Body of pancreas (tissue), 4 donors: ENCODE measurements around the gene CTNS. TPM values are rescaled to one million over a fixed set of nuclear protein-coding genes. Genes with fewer than 3 reads are reported as not detected.

Experiments used
- ATAC-seq: fragments of 150-250 bp; one replicate; pipeline ENCODE4 v1.9.1; 2016
- DNase-seq, 4 donors: peaks; one replicate each; pipeline ENCODE4 v3.0.0-alpha.2; 2019
- H3K27ac ChIP-seq, 4 donors: fragments of 200-600 bp; sonication (generic); 1 replicate in 3 of 4; 2 replicates in 1 of 4; pipeline versions ENCODE4 v1.5.1 to v1.6.1; 2016 to 2019; ENCODE audit warnings: mild to moderate bottlenecking in 1 of 4, mixed read lengths in 1 of 4, moderate library complexity in 1 of 4
- H3K27me3 ChIP-seq, 2 donors: fragments of 200-600 bp; sonication (generic); one replicate each; pipeline ENCODE4 v1.6.0; 2016; ENCODE audit warnings: mild to moderate bottlenecking in 1 of 2
- H3K36me3 ChIP-seq, 2 donors: fragments of 200-600 bp; sonication (generic); replicated peaks in 1 of 2; 2 replicates each; pipeline ENCODE4 v1.5.1; 2016; ENCODE audit warnings: low read depth in 2 of 2; ENCODE audit not compliant: insufficient read depth in 1 of 2
- H3K4me1 ChIP-seq: fragments of 200-600 bp; sonication (generic); one replicate; pipeline ENCODE4 v1.6.0; 2016
- H3K4me3 ChIP-seq, 2 donors: fragments of 200-600 bp; sonication (generic); 1 replicate in 1 of 2; 2 replicates in 1 of 2; pipeline ENCODE4 v1.5.1; 2016 to 2019
- H3K9me3 ChIP-seq, 3 donors: fragments of 200-600 bp; sonication (generic); 1 replicate in 2 of 3; 2 replicates in 1 of 3; pipeline ENCODE4 v1.5.1; 2016
- POLR2A ChIP-seq, 3 donors: fragments of 450-650 bp; IDR thresholded peaks; one replicate each; pipeline ENCODE4 v1.6.1; 2016; ENCODE audit warnings: antibody characterized with exemption in 3 of 3, mild to moderate bottlenecking in 2 of 3
- WGBS, 2 donors: methylation state at CpG; one replicate each; pipeline ENCODE4 v1.1.5; 2017; 5-methylcytosine and 5-hydroxymethylcytosine counted together
- intact Hi-C: fragments of 100-400 bp; cut with DNase I; formaldehyde crosslinking; loops from one replicate; pipeline ENCODE4 v1.15.1; 2023
- total RNA-seq, 2 donors: library from RNA; depleted of rRNA; stranded (reverse); fragments of >200 nt; gene quantifications; one replicate each; pipeline ENCODE4 v1.1.0, GENCODE V29; 2016
- TF ChIP-seq, protein P1 (sequence below), 7 experiments: fragments of 450-650 bp in 4 of 7; fragments of 200-600 bp in 3 of 7; sonication (generic) in 3 of 7; IDR thresholded peaks; one replicate each; pipeline ENCODE4 v1.5.1; 2016 to 2019; ENCODE audit warnings: antibody characterized with exemption in 7 of 7

The CTNS gene
- total RNA-seq, 2 donors from 2014 or later, result 15.8 to 29.3 TPM

DNA sequence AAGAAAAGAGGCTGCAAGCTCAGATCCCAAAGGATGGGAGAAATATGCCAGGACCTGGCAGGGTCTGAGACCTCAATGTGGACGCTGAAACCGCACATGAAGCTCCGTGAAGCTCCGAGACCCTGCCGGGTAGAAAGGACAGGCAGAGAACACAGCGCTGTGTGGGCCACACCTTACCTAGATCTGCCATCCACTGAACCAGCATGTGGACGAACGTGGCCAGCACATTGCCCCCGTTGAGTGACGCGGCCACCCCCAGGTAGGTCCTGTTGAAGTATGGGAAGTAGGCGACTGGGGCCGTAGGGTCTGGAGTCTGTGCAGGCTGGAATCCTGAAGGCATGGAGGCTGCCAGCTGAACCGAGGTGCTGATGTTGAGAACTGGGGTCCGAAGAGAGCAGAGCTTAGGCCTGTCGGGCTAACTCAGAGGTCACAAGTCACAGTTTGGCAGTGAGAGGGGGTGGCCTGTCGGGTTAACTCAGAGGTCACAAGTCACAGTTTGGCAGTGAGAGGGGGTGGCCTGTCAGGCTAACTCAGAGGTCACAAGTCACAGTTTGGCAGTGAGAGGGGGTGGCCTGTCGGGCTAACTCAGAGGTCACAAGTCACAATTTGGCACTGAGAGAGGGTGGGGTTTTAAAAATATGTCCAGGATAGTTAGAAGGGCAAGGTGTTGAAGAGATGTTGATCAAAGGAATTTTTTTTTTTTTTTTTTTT lies 21.2 kb upstream of the CTNS start:
- 95 to 96% methylated on average over 5 to 18 of the region's 18 CpGs for WGBS, 2 donors
- no peak for TF ChIP-seq POLR2A (IDR thresholded peaks at IDR 0.05)
- TF ChIP-seq, protein P1, sequence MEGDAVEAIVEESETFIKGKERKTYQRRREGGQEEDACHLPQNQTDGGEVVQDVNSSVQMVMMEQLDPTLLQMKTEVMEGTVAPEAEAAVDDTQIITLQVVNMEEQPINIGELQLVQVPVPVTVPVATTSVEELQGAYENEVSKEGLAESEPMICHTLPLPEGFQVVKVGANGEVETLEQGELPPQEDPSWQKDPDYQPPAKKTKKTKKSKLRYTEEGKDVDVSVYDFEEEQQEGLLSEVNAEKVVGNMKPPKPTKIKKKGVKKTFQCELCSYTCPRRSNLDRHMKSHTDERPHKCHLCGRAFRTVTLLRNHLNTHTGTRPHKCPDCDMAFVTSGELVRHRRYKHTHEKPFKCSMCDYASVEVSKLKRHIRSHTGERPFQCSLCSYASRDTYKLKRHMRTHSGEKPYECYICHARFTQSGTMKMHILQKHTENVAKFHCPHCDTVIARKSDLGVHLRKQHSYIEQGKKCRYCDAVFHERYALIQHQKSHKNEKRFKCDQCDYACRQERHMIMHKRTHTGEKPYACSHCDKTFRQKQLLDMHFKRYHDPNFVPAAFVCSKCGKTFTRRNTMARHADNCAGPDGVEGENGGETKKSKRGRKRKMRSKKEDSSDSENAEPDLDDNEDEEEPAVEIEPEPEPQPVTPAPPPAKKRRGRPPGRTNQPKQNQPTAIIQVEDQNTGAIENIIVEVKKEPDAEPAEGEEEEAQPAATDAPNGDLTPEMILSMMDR (IDR thresholded peaks at IDR 0.05), result no peak
- Histone ChIP-seq H3K9me3 (no peaks in the 10 kb centered on the region), H3K4me3 (no peak overlapping the region), H3K4me1 (no peaks in the 10 kb centered on the region), H3K36me3 (peaks cover 12 to 23% of the 10 kb centered on the region in 2 donors), H3K27me3 (no peaks in the 10 kb centered on the region), H3K27ac (no peak overlapping the region)
- DNase-seq (no peak), ATAC-seq (no peak)
- intact Hi-C loops, result no loop called here

DNA sequence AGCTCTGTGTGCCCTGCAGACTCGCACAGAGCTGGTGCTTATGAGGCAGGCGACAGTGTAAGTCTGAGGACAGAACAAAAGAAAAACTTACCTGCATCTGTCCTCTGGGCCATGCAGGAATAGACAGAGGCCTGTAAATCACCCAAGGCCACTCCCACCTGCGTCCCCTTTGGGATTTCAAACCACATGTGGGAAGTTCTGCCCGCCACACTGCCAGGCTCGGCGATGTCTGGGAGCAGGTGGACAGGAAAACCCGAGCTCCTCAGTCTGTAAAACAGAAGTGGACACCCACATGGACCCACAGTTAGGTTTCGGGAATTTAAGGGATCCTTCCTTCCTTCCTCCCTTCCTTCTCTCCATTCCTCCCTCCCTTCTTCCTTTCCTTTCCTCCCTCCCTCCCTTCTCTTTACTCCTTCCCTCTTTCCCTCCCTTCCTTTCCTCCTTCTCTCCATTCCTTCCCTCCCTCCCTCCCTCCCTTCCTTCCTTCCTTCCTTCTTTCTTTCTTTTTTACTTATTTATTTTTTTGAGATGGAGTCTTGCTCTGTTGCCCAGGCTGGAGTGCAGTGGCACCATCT lies 15.3 kb upstream of the CTNS start:
- H3K27ac ChIP-seq, result no peak overlapping the region
- H3K9me3 ChIP-seq, result no peaks in the 10 kb centered on the region
- no peak for DNase-seq
- ATAC-seq, result no peak
- TF ChIP-seq POLR2A (IDR thresholded peaks at IDR 0.05), result no peak
- TF ChIP-seq, protein P1 (IDR thresholded peaks at IDR 0.05), result no peak
- intact Hi-C loops, result no loop called here
- peaks cover 15 to 28% of the 10 kb centered on the region in 2 donors for H3K36me3 ChIP-seq
- 95 to 96% methylated on average over 8 of the region's 8 CpGs for WGBS, 2 donors
- H3K27me3 ChIP-seq, result no peaks in the 10 kb centered on the region
- H3K4me1 ChIP-seq, result no peaks in the 10 kb centered on the region
- no peak overlapping the region for H3K4me3 ChIP-seq

DNA sequence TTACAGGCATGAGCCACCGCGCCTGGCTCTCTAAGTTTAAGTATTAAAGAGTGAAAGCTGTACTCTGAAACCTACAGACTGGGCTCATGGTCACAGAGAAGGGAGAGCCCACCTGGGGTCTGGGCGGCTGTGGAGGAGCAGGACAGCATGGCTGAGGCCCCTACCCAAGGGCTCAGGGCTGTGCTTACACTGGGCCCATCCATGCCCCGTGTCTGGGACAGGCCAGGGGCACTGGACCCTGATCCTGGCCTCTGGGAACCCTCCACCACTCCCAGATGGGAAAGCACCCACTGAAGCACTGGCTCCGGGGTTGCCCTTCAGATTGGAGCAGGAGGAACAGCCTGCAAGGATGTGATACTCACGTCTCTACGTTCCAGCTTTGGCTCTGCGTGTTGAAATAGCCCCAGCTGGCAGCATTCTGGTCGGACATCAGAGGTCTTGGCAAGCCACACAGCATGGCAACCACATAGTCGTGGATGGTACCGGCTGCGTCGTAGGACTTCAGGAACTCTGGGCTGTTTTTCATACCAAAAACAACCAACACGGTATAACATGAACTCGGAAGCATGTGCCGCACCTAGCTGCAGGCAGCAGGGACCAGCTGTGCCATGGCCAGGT lies 13.5 kb upstream of the CTNS start:
- Histone ChIP-seq H3K36me3 (peaks cover 15 to 27% of the 10 kb centered on the region in 2 donors), H3K27ac (no peak overlapping the region), H3K27me3 (no peaks in the 10 kb centered on the region), H3K4me3 (no peak overlapping the region), H3K9me3 (no peaks in the 10 kb centered on the region), H3K4me1 (no peaks in the 10 kb centered on the region)
- no peak for TF ChIP-seq POLR2A (IDR thresholded peaks at IDR 0.05)
- TF ChIP-seq, protein P1 (IDR thresholded peaks at IDR 0.05), result no peak
- 93 to 98% methylated on average over 9 to 16 of the region's 16 CpGs for WGBS, 2 donors
- intact Hi-C loops, result no loop called here
- no peak for DNase-seq
- ATAC-seq, result no peak

DNA sequence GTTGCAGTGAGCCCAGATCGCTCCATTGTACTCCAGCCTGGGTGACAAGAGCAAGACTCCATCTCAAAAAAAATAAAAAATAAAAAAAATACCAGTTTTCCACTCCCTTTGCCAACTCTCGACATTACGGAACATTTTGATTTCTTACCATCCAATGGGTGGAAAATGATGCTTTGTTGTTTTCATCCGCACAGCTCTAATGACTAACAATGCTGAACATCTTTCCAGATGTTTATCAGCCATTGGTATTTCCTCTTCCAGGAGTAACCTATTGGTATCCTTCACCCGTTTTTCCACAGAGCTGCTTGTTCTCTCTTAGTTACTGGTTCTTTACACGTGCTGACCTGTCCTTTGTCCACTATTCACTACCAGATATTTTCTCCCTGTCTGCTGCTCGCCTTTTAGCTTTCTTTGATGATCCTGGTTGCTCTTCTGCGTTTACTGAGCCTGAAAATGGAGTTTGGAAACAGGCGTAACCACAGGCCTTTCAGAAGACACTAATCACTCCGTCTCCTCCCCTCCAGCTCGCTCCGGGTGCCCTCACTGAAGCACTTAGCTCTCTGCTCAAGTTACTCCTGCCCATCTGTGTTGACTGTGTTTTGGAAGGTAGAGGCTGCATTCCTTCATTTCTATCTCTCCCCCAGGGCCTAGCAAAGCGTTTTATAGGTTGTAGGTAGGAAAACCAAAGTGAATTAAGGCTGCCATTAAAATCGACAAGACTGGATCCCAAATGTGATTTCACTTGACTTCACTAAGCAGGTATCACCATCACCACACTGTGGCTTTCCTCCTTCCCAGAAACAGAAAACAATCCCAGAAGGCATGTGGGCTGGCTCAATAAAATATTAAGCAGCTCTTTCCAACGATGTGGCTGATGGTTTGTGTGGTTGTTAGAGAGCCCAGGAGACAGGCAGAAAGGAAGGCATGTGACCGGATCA lies 9.5 kb upstream of the CTNS start:
- Histone ChIP-seq H3K4me3 (no peak overlapping the region), H3K9me3 (no peaks in the 10 kb centered on the region), H3K36me3 (peaks cover 3 to 26% of the 10 kb centered on the region in 2 donors), H3K4me1 (no peaks in the 10 kb centered on the region), H3K27ac (no peak overlapping the region), H3K27me3 (no peaks in the 10 kb centered on the region)
- intact Hi-C loops, result no loop called here
- 80 to 83% methylated on average over 16 of the region's 16 CpGs for WGBS, 2 donors
- no peak for DNase-seq
- TF ChIP-seq, protein P1 (IDR thresholded peaks at IDR 0.05), result no peak
- TF ChIP-seq POLR2A (IDR thresholded peaks at IDR 0.05), result no peak
- no peak for ATAC-seq
